Cardiac fibroblast (primary cell): ENCODE measurements around the gene RAD17.
A peak's percentile ranks its signal among the peaks of the same experiment; 100 is the strongest.

Experiments used
- DNase-seq, 2 donors: peaks; one replicate each; pipeline versions ENCODE4 v3.0.0 to v3.0.0-alpha.2; 2010; ENCODE audit warnings: low read depth in 2 of 2
- H3K4me3 ChIP-seq, 2 donors: replicated peaks in 1 of 2; 1 replicate in 1 of 2; 2 replicates in 1 of 2; pipeline ENCODE4 v1.5.1; 2011; ENCODE audit warnings: low read depth in 2 of 2, low read length in 2 of 2, mild to moderate bottlenecking in 2 of 2, moderate library complexity in 1 of 2
- TF ChIP-seq, protein P1 (sequence below): IDR thresholded peaks from one replicate; pipeline ENCODE4 v1.5.1; 2011; ENCODE audit warnings: low read depth, mild to moderate bottlenecking, low read length, inconsistent platforms

Gene RAD17

DNA sequence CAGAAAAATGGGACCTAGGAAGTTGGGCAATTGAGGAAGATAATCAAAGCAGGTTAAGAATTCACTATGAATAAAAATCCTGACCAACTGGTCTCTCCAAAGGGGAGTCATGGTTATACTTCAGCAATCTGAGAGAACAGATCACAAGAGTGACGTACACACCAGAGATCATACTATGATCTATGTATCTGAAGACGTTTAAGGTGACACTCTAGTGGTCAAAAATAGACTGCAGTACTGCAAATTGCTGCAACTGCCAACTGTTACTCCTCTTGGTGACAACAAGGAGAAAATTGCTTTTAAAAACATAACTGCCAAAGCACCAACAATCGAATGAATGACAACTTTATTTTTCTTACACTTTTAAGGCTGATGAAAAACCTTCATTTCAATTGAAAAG, 5.2 kb upstream of the RAD17 start:
- no peak overlapping the region for H3K4me3 ChIP-seq
- TF ChIP-seq, protein P1, sequence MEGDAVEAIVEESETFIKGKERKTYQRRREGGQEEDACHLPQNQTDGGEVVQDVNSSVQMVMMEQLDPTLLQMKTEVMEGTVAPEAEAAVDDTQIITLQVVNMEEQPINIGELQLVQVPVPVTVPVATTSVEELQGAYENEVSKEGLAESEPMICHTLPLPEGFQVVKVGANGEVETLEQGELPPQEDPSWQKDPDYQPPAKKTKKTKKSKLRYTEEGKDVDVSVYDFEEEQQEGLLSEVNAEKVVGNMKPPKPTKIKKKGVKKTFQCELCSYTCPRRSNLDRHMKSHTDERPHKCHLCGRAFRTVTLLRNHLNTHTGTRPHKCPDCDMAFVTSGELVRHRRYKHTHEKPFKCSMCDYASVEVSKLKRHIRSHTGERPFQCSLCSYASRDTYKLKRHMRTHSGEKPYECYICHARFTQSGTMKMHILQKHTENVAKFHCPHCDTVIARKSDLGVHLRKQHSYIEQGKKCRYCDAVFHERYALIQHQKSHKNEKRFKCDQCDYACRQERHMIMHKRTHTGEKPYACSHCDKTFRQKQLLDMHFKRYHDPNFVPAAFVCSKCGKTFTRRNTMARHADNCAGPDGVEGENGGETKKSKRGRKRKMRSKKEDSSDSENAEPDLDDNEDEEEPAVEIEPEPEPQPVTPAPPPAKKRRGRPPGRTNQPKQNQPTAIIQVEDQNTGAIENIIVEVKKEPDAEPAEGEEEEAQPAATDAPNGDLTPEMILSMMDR: peak; percentile 52
- DNase-seq: peak; percentile 17 to 44

DNA sequence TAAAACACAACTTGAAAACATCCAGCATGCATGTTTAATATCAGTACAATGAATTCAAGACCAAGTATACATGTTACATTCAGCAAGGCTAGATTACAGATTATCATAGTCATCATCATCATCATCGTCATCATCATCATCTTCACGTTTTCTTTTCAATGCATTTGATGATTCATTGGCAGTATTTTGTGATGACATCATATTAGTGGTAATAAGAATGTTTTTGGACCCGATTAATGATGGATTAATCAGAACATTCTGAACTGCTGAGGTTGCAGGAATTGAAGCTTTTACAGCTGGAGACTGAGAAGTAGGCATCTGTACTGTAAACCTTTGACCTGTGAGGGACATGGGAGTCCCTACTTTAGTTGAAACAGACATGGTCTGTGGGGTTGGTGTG, 4.8 kb upstream of the RAD17 start:
- no peak overlapping the region for H3K4me3 ChIP-seq
- peak in 1 of 2 donors; percentile 27 for DNase-seq

DNA sequence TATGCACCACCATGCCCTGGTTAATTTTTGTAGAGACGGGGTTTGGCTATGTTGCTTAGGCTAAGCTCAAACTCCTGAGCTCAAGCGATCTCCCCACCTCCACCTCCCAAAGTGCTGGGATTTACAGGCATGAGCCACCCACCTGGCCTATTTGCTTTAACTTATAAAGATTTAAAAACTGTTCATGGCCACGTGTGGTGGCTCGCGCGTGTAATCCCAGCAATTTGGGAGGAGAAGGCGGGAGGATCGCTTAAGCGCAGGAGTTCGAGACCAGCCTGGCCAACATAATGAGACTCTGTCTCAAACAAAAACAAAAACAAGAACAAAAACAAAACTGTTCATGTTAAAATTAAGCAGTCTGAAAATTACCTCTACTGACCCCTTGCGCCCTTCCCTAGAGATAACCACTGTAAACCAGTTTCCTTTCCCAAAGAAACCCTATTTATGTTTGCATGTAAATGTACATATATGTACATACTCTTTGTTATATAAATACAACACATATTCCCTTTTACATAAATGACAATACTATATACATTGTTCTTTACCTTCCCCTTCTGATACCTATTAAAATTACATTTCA, 1.8 kb upstream of the RAD17 start:
- TF ChIP-seq, protein P1: no peak
- DNase-seq: no peak
- H3K4me3 ChIP-seq: peak overlapping the region; percentile 86 to 88

More for the DNA sequence above, 4.8 kb upstream of the RAD17 start:
- TF ChIP-seq, protein P1: no peak

DNA sequence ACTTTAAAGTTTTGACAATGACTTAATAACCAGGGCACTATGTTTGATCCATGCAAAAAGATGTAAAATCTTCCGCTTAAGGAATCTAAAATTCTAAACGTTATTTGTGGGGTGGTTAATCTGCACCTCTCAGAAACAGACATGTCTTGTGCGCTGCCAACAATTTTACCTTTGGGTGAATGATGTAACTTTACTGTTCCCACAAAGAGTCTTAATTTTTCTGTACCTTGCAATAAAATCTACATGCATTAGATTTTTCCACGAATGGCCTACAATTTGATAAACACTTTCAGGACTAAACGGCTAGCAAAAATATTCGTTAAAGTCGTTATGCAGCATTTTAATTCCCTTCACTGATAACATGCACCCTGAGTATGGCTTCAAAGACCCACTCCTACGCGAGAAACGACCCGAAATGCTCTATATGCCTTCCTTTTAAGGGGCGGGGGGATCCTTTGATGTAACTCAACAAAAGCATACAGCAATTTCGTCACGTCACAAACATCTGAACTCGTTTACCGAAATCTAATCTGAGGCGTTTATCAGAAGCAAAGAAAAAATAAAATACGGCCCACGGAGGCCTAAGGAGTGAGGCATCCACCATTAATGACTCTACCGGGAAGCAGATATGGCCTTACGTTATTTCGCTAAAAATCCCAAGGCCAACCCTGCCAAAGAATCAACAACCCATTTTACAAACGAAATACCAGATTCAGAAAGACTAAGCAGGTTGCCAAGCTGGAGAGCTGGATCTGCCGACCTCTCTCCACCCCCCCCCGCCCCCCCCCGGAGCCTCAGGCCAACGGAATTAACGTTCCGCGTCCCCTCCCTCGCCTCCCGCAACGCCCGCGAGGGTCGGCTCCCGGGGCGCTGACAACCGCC, 919 bp upstream of the RAD17 start:
- peak in 1 of 2 donors; percentile 13 for DNase-seq
- H3K4me3 ChIP-seq: peak overlapping the region; percentile 86 to 88
- TF ChIP-seq, protein P1: no peak

DNA sequence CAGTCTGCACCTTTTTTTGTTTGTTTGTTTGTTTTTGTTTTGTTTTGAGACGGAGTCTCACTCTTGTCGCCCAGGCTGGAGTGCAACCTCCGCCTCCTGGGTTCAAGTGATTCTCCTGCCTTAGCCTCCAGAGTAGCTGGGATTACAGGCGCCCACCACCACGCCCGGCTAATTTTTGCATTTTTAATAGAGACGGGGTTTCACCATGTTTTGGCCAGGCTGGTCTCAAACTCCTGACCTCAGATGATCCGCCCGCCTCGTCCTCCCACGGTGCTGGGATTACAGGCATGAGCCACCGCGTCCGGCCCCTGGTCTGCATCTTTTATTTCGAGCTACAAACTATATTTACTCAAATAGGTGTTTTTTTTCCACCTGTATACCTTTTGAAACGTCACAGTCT, 717 bp downstream of the RAD17 start:
- H3K4me3 ChIP-seq: peak overlapping the region; percentile 86 to 88
- peak in 1 of 2 donors; percentile 6 for DNase-seq

DNA sequence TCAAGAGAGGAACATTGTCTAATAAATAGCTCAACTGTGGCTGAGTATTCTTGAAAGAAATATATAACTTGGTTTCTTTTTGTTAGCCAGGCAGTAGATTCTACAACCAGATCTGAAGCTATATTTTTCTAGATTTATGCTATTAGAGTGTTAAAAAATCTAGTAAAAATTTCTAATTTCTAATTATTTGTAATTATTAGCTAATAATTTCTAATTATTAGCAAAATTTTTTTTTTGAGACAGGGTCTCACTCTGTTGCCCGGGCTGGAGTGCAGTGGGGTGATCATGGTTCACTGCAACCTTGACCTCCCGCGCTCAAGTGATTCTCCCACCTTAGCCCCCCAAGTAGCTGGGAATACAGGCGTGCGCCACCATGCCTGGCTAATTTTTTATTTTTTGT, 2.8 kb downstream of the RAD17 start:
- DNase-seq: no peak
- TF ChIP-seq, protein P1: no peak
- no peak overlapping the region for H3K4me3 ChIP-seq

DNA sequence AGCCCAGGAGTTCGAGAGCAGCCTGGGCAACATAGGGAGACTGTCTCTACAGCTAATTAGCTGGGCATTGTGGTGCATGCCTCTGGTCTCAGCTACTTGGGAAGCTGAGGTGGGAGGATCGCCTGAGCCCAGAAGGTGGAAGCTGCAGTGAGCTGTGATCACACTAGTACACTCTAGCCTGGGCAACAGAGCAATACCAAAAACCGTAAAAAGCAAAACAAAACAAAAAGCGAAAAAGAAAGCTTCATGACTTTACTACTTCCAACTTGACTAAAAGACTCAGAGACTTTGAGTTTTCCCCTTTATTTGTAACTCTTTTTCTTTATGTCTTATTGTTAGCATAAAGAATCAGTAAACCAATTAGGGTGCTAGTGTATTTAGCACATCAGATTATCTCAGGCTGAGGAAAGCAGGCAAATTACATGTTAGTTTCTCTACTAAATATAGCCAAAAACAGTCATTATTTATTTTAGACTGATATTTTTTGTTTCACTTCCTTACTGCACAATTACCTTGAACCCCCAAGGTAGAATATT, 5.4 kb downstream of the RAD17 start:
- no peak for DNase-seq
- no peak overlapping the region for H3K4me3 ChIP-seq
- TF ChIP-seq, protein P1: no peak
